HCT116 (cell line): Measurements from ENCODE around the gene MAP7D1. TPM values are rescaled to one million over a fixed set of nuclear protein-coding genes. Genes with fewer than 3 reads are reported as not detected.

Source experiments
- ATAC-seq: fragments of 200-7000 bp; cut with Tn5 transposase; 2 replicates; pipeline ENCODE4 v1.9.1; 2020; ENCODE audit warnings: mild to moderate bottlenecking, moderate library complexity
- BruUV-seq: library from RNA; stranded (reverse); fragments of 400-500 nt; replicated peaks from 2 replicates; lab custom pipeline; 2021; lab: Mats Ljungman, UMichigan
- CTCF ChIA-PET: fragments of 300-600 bp; sonication (Branson Sonifier 250); formaldehyde crosslinking; loops from one replicate; lab custom pipeline; 2021; ENCODE audit warnings: antibody characterized with exemption; lab: Charles Lee
- POLR2A ChIA-PET: fragments of 300-600, 350-600 bp; sonication (Branson Sonifier 250); formaldehyde crosslinking; loops from one replicate; lab custom pipeline; 2021; ENCODE audit warnings: antibody characterized with exemption; lab: Charles Lee
- RAD21 ChIA-PET, 2 experiments: fragments of 300-600 bp; sonication (Branson Sonifier 250); formaldehyde crosslinking; loops; one replicate each; lab custom pipeline; 2023; ENCODE audit warnings: low total read pairs in 2 of 2; ENCODE audit not compliant: uncharacterized antibody in 2 of 2, unreplicated experiment in 2 of 2, low non-redundant PET in 1 of 2; lab: Charles Lee
- DNase-seq: peaks from one replicate; pipeline ENCODE4 v3.0.0-alpha.2; 2010; ENCODE audit warnings: low read depth, low spot score
- H2AFZ ChIP-seq: fragments of 200-600 bp; shearing (Covaris generic), sonication (generic); 2 replicates; pipeline ENCODE4 v1.6.1; 2017; ENCODE audit warnings: low read depth, mixed run types, mixed read lengths, antibody characterized with exemption, low read length; ENCODE audit not compliant: poor library complexity, severe bottlenecking
- H3K27ac ChIP-seq: 2 replicates; pipeline ENCODE4 v1.5.1; 2012; ENCODE audit warnings: low read depth, low read length
- H3K27me3 ChIP-seq: fragments of 200-600 bp; sonication (generic); 2 replicates; pipeline ENCODE4 v1.6.1; 2016; ENCODE audit warnings: mixed run types, low read length, mixed read lengths; ENCODE audit not compliant: insufficient read depth
- H3K36me3 ChIP-seq, 2 experiments: fragments of 200-500 bp in 1 of 2; fragments of 200-600 bp in 1 of 2; sonication (Bioruptor generic) in 1 of 2; sonication (generic) in 1 of 2; 2 replicates each; pipeline versions ENCODE4 v1.5.1 to v1.6.1; 2014 to 2016; ENCODE audit warnings: low read length in 2 of 2, inconsistent platforms in 1 of 2, mixed read lengths in 1 of 2, mixed run types in 1 of 2; ENCODE audit not compliant: insufficient read depth in 2 of 2, control insufficient read depth in 1 of 2
- H3K4me1 ChIP-seq, 2 experiments: fragments of 200-600 bp in 1 of 2; sonication (generic) in 1 of 2; 2 replicates each; pipeline versions ENCODE4 v1.5.1 to v1.6.1; 2012 to 2017; ENCODE audit warnings: low read length in 2 of 2, inconsistent platforms in 1 of 2, mild to moderate bottlenecking in 1 of 2, mixed read lengths in 1 of 2, mixed run types in 1 of 2, moderate library complexity in 1 of 2; ENCODE audit not compliant: insufficient read depth in 2 of 2, control insufficient read depth in 1 of 2
- H3K4me2 ChIP-seq: fragments of 200-600 bp; sonication (generic); 2 replicates; pipeline ENCODE4 v1.6.1; 2017; ENCODE audit warnings: mixed run types, low read length, mixed read lengths
- H3K4me3 ChIP-seq, 2 experiments: fragments of 200-600 bp in 1 of 2; sonication (generic) in 1 of 2; replicated peaks in 1 of 2; 2 replicates each; pipeline ENCODE4 v1.5.1; 2011 to 2016; ENCODE audit warnings: low read length in 2 of 2, control low read depth in 1 of 2, low read depth in 1 of 2, mild to moderate bottlenecking in 1 of 2, mixed read lengths in 1 of 2, mixed run types in 1 of 2
- H3K79me2 ChIP-seq: fragments of 200-600 bp; sonication (generic); 2 replicates; pipeline ENCODE4 v1.6.1; 2017; ENCODE audit warnings: mild to moderate bottlenecking, mixed run types, low read length, moderate library complexity, mixed read lengths; ENCODE audit not compliant: insufficient read depth
- H3K9ac ChIP-seq: fragments of 200-600 bp; sonication (generic); 2 replicates; pipeline ENCODE4 v1.6.1; 2016; ENCODE audit warnings: low read length, mixed read lengths
- H3K9me2 ChIP-seq: fragments of 200-600 bp; sonication (generic), shearing (Covaris generic); 2 replicates; pipeline ENCODE4 v1.6.1; 2017; ENCODE audit warnings: mixed run types, mild to moderate bottlenecking, moderate library complexity; ENCODE audit not compliant: insufficient read depth
- H3K9me3 ChIP-seq, 2 experiments: fragments of 200-500 bp in 1 of 2; fragments of 200-600 bp in 1 of 2; sonication (Bioruptor generic) in 1 of 2; sonication (generic) in 1 of 2; 2 replicates each; pipeline ENCODE4 v1.6.1; 2014 to 2017; ENCODE audit warnings: low read length in 2 of 2, mixed read lengths in 2 of 2, inconsistent platforms in 1 of 2, low read depth in 1 of 2, mild to moderate bottlenecking in 1 of 2, mixed run types in 1 of 2, moderate library complexity in 1 of 2; ENCODE audit not compliant: control insufficient read depth in 1 of 2, insufficient read depth in 1 of 2
- H4K20me1 ChIP-seq: fragments of 200-600 bp; sonication (generic), shearing (Covaris generic); 2 replicates; pipeline ENCODE4 v1.6.1; 2017; ENCODE audit warnings: mixed run types, mild to moderate bottlenecking, moderate library complexity; ENCODE audit not compliant: insufficient read depth
- CBX3 ChIP-seq: IDR thresholded peaks from 2 replicates; pipeline ENCODE4 v1.6.1; 2012; ENCODE audit warnings: low read depth
- ELF1 ChIP-seq: IDR thresholded peaks from 2 replicates; pipeline ENCODE4 v1.6.1; 2012; ENCODE audit warnings: low read depth, borderline replicate concordance
- POLR2AphosphoS5 ChIP-seq: IDR thresholded peaks from 2 replicates; pipeline ENCODE4 v1.6.1; 2011; ENCODE audit warnings: mild to moderate bottlenecking, low read depth, low read length, moderate library complexity
- SIN3A ChIP-seq: IDR thresholded peaks from 2 replicates; pipeline ENCODE4 v1.6.1; 2012; ENCODE audit warnings: low read depth
- SP1 ChIP-seq: IDR thresholded peaks from 2 replicates; pipeline ENCODE4 v1.6.1; 2012; ENCODE audit warnings: low read depth
- TCF7L2 ChIP-seq: IDR thresholded peaks from 2 replicates; pipeline ENCODE4 v1.7.0; 2011; ENCODE audit warnings: borderline replicate concordance, inconsistent platforms; ENCODE audit not compliant: insufficient read depth, insufficient read length; ENCODE audit errors: extremely low read depth
- ZFX ChIP-seq: fragments of 450-650 bp; IDR thresholded peaks from 2 replicates; pipeline ENCODE4 v1.6.1; 2017
- intact Hi-C: fragments of 100-400 bp; cut with micrococcal nuclease; formaldehyde crosslinking; loops from 2 replicates; pipeline ENCODE4 v1.10.0; 2022
- total RNA-seq: library from RNA; stranded (reverse); gene quantifications from one replicate; pipeline ENCODE4 v1.2.1, GENCODE V29; 2021; ENCODE audit not compliant: unreplicated experiment
- TF ChIP-seq, protein P1 (sequence below), 3 experiments: fragments of 200-600 bp in 1 of 3; sonication (generic) in 1 of 3; IDR thresholded peaks in 2 of 3; conservative IDR thresholded peaks in 1 of 3; 2 replicates each; pipeline ENCODE4 v1.5.1; 2012 to 2017; ENCODE audit warnings: low read depth in 2 of 3, low read length in 2 of 3, antibody characterized with exemption in 1 of 3, borderline replicate concordance in 1 of 3, control low read depth in 1 of 3, mild to moderate bottlenecking in 1 of 3, mixed read lengths in 1 of 3, mixed run types in 1 of 3, moderate library complexity in 1 of 3; ENCODE audit not compliant: insufficient read depth in 1 of 3
- TF ChIP-seq, protein P2 (sequence below): IDR thresholded peaks from 2 replicates; pipeline ENCODE4 v1.6.1; 2012

Gene MAP7D1
- total RNA-seq, 1 experiment from 2014 or later, result 71.8 TPM

- TF ChIP-seq ZFX, result no peak
- TF ChIP-seq SIN3A, result peak; percentile 81
- no peak; the same call in 1 of the 2 replicates for TF ChIP-seq ELF1
- TF ChIP-seq POLR2AphosphoS5, result peak; percentile 95
- TF ChIP-seq, all 23 proteins: peak for 11
Observed at GRCh38 chr1:36223996-36224536, 68.1 kb downstream of the MAP7D1 start, which contains the start of gene THRAP3 (continued).

DNA sequence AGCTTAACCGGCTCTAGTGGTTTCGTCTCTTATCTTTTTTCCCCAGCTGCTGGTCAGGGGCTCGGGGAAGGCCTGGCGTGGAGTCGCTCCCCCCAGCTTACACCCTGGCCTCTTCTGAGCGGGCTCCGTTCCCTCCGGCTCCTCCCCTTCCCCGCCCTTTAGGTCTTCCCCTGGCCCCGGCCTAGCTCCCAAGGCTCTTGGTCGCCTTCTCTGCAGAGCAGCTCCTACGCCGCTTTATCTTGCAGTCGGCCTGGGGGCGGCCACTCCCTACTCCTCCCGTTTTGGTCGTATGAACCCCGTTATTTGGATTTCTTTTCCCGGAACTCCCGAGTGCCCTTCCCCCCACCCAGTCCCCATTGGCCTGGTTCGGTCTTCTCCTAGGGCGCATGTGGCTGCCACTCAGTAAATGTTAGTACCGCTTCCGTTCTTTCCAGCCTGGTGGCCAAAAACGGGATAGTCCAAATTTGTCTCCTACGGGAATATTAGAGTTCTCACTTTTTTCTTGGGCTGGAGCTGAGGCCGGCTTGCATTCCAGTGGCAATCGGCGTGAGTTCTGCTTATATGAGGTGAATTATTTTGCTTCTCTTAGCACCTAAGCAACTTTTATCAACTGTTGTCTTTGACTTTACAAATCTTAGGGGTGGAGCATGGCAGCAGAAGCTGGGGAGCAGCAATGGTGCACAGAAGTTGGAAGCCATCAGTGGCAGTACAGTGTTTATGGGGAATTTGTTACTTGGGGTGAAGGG is 68.8 kb downstream of the MAP7D1 start:
- Histone ChIP-seq H2AFZ (no peak overlapping the region), H3K4me3 (peak overlapping the region; percentile 90 to 93), H3K4me2 (peak overlapping the region; percentile 88), H3K9ac (peak overlapping the region; percentile 92), H3K9me3 (no peaks in the 10 kb centered on the region), H3K79me2 (peaks cover 54% of the 10 kb centered on the region), H3K9me2 (no peaks in the 10 kb centered on the region), H3K4me1 (peaks cover 3 to 37% of the 10 kb centered on the region in 2 experiments; a peak in 3 of 4 replicates), H3K36me3 (peaks cover 5 to 24% of the 10 kb centered on the region in 2 experiments; a peak in 2 of 4 replicates), H3K27me3 (no peaks in the 10 kb centered on the region), H4K20me1 (peaks cover 17% of the 10 kb centered on the region; the same call in 1 of the 2 replicates), H3K27ac (peak overlapping the region; percentile 85)
- ChIA-PET CTCF (interaction anchor here (0.6 to 3.6 kb wide), 6 partner anchors 23 to 75 kb away, joined by 3 to 14 read pairs (median 3); partner anchors contain the start of gene TRAPPC3), POLR2A (interaction anchor here (0.8 to 2.1 kb wide), 4 partner anchors 10 to 17 kb away, joined by 3 to 6 read pairs (median 3); no protein-coding TSS in a partner anchor), RAD21 (interaction anchor here in 1 of 2 experiments (1.4 to 1.7 kb wide), 2 partner anchors 75 to 90 kb away, joined by 4 to 7 read pairs; partner anchors contain the start of gene TRAPPC3)
- DNase-seq (peak; percentile 61), ATAC-seq (peak; percentile 82)
- TSS peak; percentile 61 for BruUV-seq
- no peak for TF ChIP-seq CBX3
- TF ChIP-seq SP1, result no peak
- TF ChIP-seq, protein P1, sequence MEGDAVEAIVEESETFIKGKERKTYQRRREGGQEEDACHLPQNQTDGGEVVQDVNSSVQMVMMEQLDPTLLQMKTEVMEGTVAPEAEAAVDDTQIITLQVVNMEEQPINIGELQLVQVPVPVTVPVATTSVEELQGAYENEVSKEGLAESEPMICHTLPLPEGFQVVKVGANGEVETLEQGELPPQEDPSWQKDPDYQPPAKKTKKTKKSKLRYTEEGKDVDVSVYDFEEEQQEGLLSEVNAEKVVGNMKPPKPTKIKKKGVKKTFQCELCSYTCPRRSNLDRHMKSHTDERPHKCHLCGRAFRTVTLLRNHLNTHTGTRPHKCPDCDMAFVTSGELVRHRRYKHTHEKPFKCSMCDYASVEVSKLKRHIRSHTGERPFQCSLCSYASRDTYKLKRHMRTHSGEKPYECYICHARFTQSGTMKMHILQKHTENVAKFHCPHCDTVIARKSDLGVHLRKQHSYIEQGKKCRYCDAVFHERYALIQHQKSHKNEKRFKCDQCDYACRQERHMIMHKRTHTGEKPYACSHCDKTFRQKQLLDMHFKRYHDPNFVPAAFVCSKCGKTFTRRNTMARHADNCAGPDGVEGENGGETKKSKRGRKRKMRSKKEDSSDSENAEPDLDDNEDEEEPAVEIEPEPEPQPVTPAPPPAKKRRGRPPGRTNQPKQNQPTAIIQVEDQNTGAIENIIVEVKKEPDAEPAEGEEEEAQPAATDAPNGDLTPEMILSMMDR (IDR thresholded peaks at IDR 0.05 in 2 of 3, conservative IDR thresholded peaks at IDR 0.05 in 1 of 3; ENCODE audit: borderline replicate concordance in 1 of 3, insufficient read depth in 1 of 3, low read depth in 2 of 3, low read length in 2 of 3), result peak in 2 of 3 experiments; percentile 16 to 49; a peak in 3 of 6 replicates
- TF ChIP-seq ZFX, result peak; percentile 90
- no peak for TF ChIP-seq TCF7L2
- TF ChIP-seq, protein P2, sequence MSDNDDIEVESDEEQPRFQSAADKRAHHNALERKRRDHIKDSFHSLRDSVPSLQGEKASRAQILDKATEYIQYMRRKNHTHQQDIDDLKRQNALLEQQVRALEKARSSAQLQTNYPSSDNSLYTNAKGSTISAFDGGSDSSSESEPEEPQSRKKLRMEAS, result peak; percentile 5; the same call in 1 of the 2 replicates
- no peak for TF ChIP-seq ELF1
- intact Hi-C loops, result loop anchor here (1.0 kb wide), 1 partner anchor 75 kb away; the partner anchor contains the start of gene TRAPPC3
